SK-N-SH (cell line): Measurements from ENCODE around the gene ITLN1.

ENCODE experiments used
- EP300 ChIP-seq, 2 experiments: IDR thresholded peaks; 2 replicates each; pipeline versions ENCODE4 v1.4.0 to v1.6.1; 2012; ENCODE audit warnings: borderline replicate concordance in 1 of 2, low read depth in 1 of 2, low read length in 1 of 2
- YY1 ChIP-seq: IDR thresholded peaks from 2 replicates; pipeline ENCODE4 v1.4.0; 2012; ENCODE audit warnings: low read depth, mild to moderate bottlenecking
- ZBTB33 ChIP-seq: IDR thresholded peaks from 2 replicates; pipeline ENCODE4 v1.4.0; 2012; ENCODE audit warnings: low read depth, borderline replicate concordance

GRCh38 chr1:160839746-160840145 lies 45.2 kb downstream of the ITLN1 start:
- TF ChIP-seq YY1 (no peak), EP300 (IDR thresholded peaks at IDR 0.05; ENCODE audit: borderline replicate concordance in 1 of 2, low read depth in 1 of 2, low read length in 1 of 2) (no peak), ZBTB33 (no peak)
